Transverse colon (tissue), 4 donors: ENCODE measurements around the gene SERTAD1. TPM values are rescaled to one million over a fixed set of nuclear protein-coding genes. Genes with fewer than 3 reads are reported as not detected.
"Not testable (repeated sequence)": the region's sequence is repeated elsewhere in the genome, so short reads cannot be mapped to it uniquely, and the experiment has no call there.

Experiments
- DNase-seq: peaks from one replicate; pipeline ENCODE4 v3.0.0-alpha.2; 2019
- H3K27ac ChIP-seq, 4 donors: fragments of 200-600 bp; sonication (generic); 2 replicates each; pipeline ENCODE4 v1.5.1; 2016 to 2018; ENCODE audit warnings: inconsistent platforms in 4 of 4
- H3K27me3 ChIP-seq: fragments of 200-600 bp; sonication (generic); 2 replicates; pipeline ENCODE4 v1.5.1; 2017; ENCODE audit warnings: inconsistent platforms
- H3K36me3 ChIP-seq, 4 donors: fragments of 200-600 bp; sonication (generic); 2 replicates each; pipeline ENCODE4 v1.5.1; 2017 to 2019; ENCODE audit warnings: inconsistent platforms in 4 of 4
- H3K4me1 ChIP-seq, 4 donors: fragments of 200-600 bp; sonication (generic); 2 replicates each; pipeline ENCODE4 v1.5.1; 2017 to 2020; ENCODE audit warnings: inconsistent platforms in 4 of 4
- H3K4me3 ChIP-seq, 4 donors: fragments of 200-600 bp; sonication (generic); 1 replicate in 1 of 4; 2 replicates in 3 of 4; pipeline versions ENCODE4 v1.5.1 to v1.6.1; 2017 to 2019; ENCODE audit warnings: inconsistent platforms in 4 of 4
- H3K9me3 ChIP-seq, 2 donors: fragments of 200-600 bp; sonication (generic); 2 replicates each; pipeline ENCODE4 v1.5.1; 2017 to 2019; ENCODE audit warnings: inconsistent platforms in 2 of 2
- EP300 ChIP-seq: sonication (generic); formaldehyde crosslinking; IDR thresholded peaks from one replicate; pipeline ENCODE4 v1.6.1; 2017; ENCODE audit warnings: antibody characterized with exemption, low read depth
- POLR2A ChIP-seq: fragments of 450-650 bp; IDR thresholded peaks from one replicate; pipeline ENCODE4 v1.6.1; 2016; ENCODE audit warnings: antibody characterized with exemption, mild to moderate bottlenecking, moderate library complexity
- POLR2AphosphoS5 ChIP-seq, 3 donors: sonication (generic); formaldehyde crosslinking; IDR thresholded peaks; one replicate each; pipeline ENCODE4 v1.6.1; 2016; ENCODE audit warnings: antibody characterized with exemption in 3 of 3
- WGBS, 2 donors: methylation state at CpG; one replicate each; pipeline ENCODE4 v1.1.5; 2018; ENCODE audit warnings: low coverage in 1 of 2; 5-methylcytosine and 5-hydroxymethylcytosine counted together
- in situ Hi-C, 4 donors: fragments of 200-750 bp; cut with MboI; loops; one replicate each; pipeline versions ENCODE4 v1.15.0 to v1.15.1; 2017; ENCODE audit warnings: low sequenced_read_pairs in 3 of 4, low pct_ligation_motif_present in 1 of 4, low pct_unique_long_range_greater_than_20kb in 1 of 4
- intact Hi-C: fragments of 100-400 bp; cut with DNase I; formaldehyde crosslinking; loops from one replicate; pipeline ENCODE4 v1.15.1; 2023; ENCODE audit warnings: low total_unique reads
- total RNA-seq, 4 donors: library from RNA; depleted of rRNA; stranded (reverse); fragments of >200 nt; gene quantifications; one replicate each; pipeline ENCODE4 v1.1.0, GENCODE V29; 2016
- TF ChIP-seq, protein P1 (sequence below), 5 experiments: fragments of 200-600 bp in 3 of 5; fragments of 450-650 bp in 2 of 5; sonication (generic) in 3 of 5; IDR thresholded peaks; 1 replicate in 2 of 5; 2 replicates in 3 of 5; pipeline ENCODE4 v1.5.1; 2016 to 2017; ENCODE audit warnings: antibody characterized with exemption in 5 of 5, inconsistent platforms in 3 of 5, mild to moderate bottlenecking in 2 of 5, moderate library complexity in 1 of 5

Gene SERTAD1
- total RNA-seq, 4 donors from 2014 or later = 2.6 to 30.3 (median 18.4) TPM

GRCh38 chr19:40411125-40411842 lies 14.5 kb downstream of the SERTAD1 start:
- in situ Hi-C loops = loop anchor here in 1 of 4 donors (25.0 kb wide), 1 partner anchor 124 kb away; the partner anchor contains the start of gene AKT2
- peak overlapping the region in 2 of 4 donors; percentile 18 to 51 for H3K27ac ChIP-seq

DNA sequence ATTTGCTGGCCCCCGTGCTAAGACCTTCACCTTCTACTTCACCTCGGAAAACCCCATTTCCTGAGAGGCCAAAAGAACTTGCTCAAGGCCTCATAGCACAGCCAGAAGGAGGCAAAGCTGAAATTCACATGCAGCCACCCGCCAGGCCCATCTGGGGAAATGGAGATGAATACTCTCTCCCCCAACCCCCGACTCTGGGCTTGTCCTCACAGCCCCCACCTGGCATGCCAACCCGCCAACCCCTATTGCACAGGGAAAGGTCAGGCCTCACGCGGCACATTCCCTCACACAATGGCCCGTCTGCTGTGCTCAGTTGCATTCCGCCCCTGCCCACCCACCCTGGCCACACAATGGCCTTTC lies 15.8 kb downstream of the SERTAD1 start:
- 76% methylated on average over 9 of the region's 9 CpGs; no CpG with 5 or more reads in 1 of the 2 donors for WGBS, 2 donors
- H3K27me3 ChIP-seq = no peaks in the 10 kb centered on the region
- H3K9me3 ChIP-seq = no peaks in the 10 kb centered on the region
- TF ChIP-seq POLR2AphosphoS5 (IDR thresholded peaks at IDR 0.05) (no peak), POLR2A (no peak), EP300 (no peak)
- TF ChIP-seq, protein P1, sequence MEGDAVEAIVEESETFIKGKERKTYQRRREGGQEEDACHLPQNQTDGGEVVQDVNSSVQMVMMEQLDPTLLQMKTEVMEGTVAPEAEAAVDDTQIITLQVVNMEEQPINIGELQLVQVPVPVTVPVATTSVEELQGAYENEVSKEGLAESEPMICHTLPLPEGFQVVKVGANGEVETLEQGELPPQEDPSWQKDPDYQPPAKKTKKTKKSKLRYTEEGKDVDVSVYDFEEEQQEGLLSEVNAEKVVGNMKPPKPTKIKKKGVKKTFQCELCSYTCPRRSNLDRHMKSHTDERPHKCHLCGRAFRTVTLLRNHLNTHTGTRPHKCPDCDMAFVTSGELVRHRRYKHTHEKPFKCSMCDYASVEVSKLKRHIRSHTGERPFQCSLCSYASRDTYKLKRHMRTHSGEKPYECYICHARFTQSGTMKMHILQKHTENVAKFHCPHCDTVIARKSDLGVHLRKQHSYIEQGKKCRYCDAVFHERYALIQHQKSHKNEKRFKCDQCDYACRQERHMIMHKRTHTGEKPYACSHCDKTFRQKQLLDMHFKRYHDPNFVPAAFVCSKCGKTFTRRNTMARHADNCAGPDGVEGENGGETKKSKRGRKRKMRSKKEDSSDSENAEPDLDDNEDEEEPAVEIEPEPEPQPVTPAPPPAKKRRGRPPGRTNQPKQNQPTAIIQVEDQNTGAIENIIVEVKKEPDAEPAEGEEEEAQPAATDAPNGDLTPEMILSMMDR (IDR thresholded peaks at IDR 0.05) = no peak
- intact Hi-C loops = no loop called here
- H3K36me3 ChIP-seq = no peaks in the 10 kb centered on the region
- no peak for DNase-seq
- in situ Hi-C loops = loop anchor here in 1 of 4 donors (25.0 kb wide), 1 partner anchor 123 kb away; the partner anchor contains the start of gene AKT2
- no peak overlapping the region for H3K4me3 ChIP-seq
- no peak overlapping the region for H3K27ac ChIP-seq
- H3K4me1 ChIP-seq = peaks cover 0 to 5% (median 0%) of the 10 kb centered on the region in 4 donors

More at GRCh38 chr19:40411125-40411842, 14.5 kb downstream of the SERTAD1 start:
- no peaks in the 10 kb centered on the region for H3K36me3 ChIP-seq
- peaks cover 0 to 5% (median 0%) of the 10 kb centered on the region in 4 donors for H3K4me1 ChIP-seq
- 50 to 60% methylated on average over 4 to 16 of the region's 16 CpGs for WGBS, 2 donors
- TF ChIP-seq EP300 (no peak), POLR2A (no peak)
- TF ChIP-seq, protein P1 (IDR thresholded peaks at IDR 0.05) = no peak
- DNase-seq = peak; percentile 40
- H3K9me3 ChIP-seq = no peaks in the 10 kb centered on the region
- intact Hi-C loops = no loop called here
- H3K27me3 ChIP-seq = no peaks in the 10 kb centered on the region
- H3K4me3 ChIP-seq = no peak overlapping the region

DNA sequence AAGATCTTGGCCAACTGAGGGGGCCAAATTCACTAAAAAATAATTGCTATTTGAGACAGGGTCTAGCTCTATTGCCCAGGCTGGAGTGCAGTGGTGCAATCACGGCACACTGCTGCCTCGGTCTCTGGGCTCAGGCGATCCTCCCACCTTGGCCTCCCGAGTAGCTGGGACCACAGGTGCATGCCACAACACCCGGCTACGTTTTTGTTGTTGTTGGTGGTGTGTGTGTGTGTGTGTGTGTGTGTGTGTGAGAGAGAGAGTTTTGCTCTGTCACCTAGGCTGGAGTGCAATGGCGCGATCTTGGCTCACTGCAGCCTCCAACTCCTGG lies 17.2 kb downstream of the SERTAD1 start:
- intact Hi-C loops, H3K27me3 ChIP-seq, DNase-seq, H3K4me1 ChIP-seq, H3K9me3 ChIP-seq, H3K27ac ChIP-seq, H3K36me3 ChIP-seq, H3K4me3 ChIP-seq: not testable (repeated sequence)
- 89% methylated on average over 8 of the region's 8 CpGs; no CpG with 5 or more reads in 1 of the 2 donors for WGBS, 2 donors
- in situ Hi-C loops = loop anchor here in 1 of 4 donors (25.0 kb wide), 1 partner anchor 121 kb away; the partner anchor contains the start of gene AKT2

GRCh38 chr19:40407714-40408597 lies 17.8 kb downstream of the SERTAD1 start:
- H3K9me3 ChIP-seq = no peaks in the 10 kb centered on the region
- no peak overlapping the region for H3K4me3 ChIP-seq
- H3K36me3 ChIP-seq = no peaks in the 10 kb centered on the region
- no peak overlapping the region for H3K27ac ChIP-seq
- no peak for TF ChIP-seq POLR2A
- TF ChIP-seq, protein P1 (IDR thresholded peaks at IDR 0.05) = no peak
- no peak for TF ChIP-seq EP300
- TF ChIP-seq POLR2AphosphoS5 (IDR thresholded peaks at IDR 0.05) = no peak
- H3K27me3 ChIP-seq = no peaks in the 10 kb centered on the region
- intact Hi-C loops (no loop called here), in situ Hi-C loops (loop anchor here in 1 of 4 donors (25.0 kb wide), 1 partner anchor 121 kb away; the partner anchor contains the start of gene AKT2)
- 50% methylated on average over 18 of the region's 22 CpGs; no CpG with 5 or more reads in 1 of the 2 donors for WGBS, 2 donors
- no peak for DNase-seq
- peaks cover 0 to 9% (median 7%) of the 10 kb centered on the region in 4 donors for H3K4me1 ChIP-seq
